Liver (tissue), 9 donors: Measurements from ENCODE around the gene LMBRD1. TPM values are rescaled to one million over a fixed set of nuclear protein-coding genes. Genes with fewer than 3 reads are reported as not detected.

Source experiments
- DNase-seq: peaks from one replicate; pipeline ENCODE4 v3.0.0-alpha.2; 2017; ENCODE audit warnings: low spot score
- H3K27ac ChIP-seq, 2 donors: one replicate each; pipeline ENCODE4 v1.7.0; 2013; ENCODE audit warnings: inconsistent platforms in 2 of 2, low read length in 2 of 2, control low read depth in 1 of 2, low read depth in 1 of 2, mild to moderate bottlenecking in 1 of 2
- H3K27me3 ChIP-seq, 4 donors: one replicate each; pipeline versions ENCODE4 v1.6.1 to v1.7.0; 2013; ENCODE audit warnings: low read length in 3 of 4, inconsistent platforms in 1 of 4, mild to moderate bottlenecking in 1 of 4, moderate library complexity in 1 of 4; ENCODE audit not compliant: control insufficient read depth in 4 of 4, insufficient read depth in 4 of 4
- H3K36me3 ChIP-seq, 4 donors: one replicate each; pipeline versions ENCODE4 v1.6.1 to v1.7.0; 2013; ENCODE audit warnings: low read length in 3 of 4, mild to moderate bottlenecking in 3 of 4, low read depth in 1 of 4, moderate library complexity in 1 of 4; ENCODE audit not compliant: control insufficient read depth in 4 of 4, insufficient read depth in 3 of 4
- H3K4me1 ChIP-seq, 4 donors: one replicate each; pipeline versions ENCODE4 v1.6.1 to v1.7.0; 2013; ENCODE audit warnings: low read length in 3 of 4, mild to moderate bottlenecking in 3 of 4, moderate library complexity in 1 of 4; ENCODE audit not compliant: control insufficient read depth in 4 of 4, insufficient read depth in 4 of 4
- H3K4me3 ChIP-seq, 3 donors: one replicate each; pipeline versions ENCODE4 v1.6.1 to v1.7.0; 2013; ENCODE audit warnings: low read length in 3 of 3, control low read depth in 1 of 3, low read depth in 1 of 3, mild to moderate bottlenecking in 1 of 3
- H3K9ac ChIP-seq, 2 donors: one replicate each; pipeline ENCODE4 v1.7.0; 2013; ENCODE audit warnings: low read length in 2 of 2, mild to moderate bottlenecking in 2 of 2, moderate library complexity in 2 of 2, control low read depth in 1 of 2, low read depth in 1 of 2
- H3K9me3 ChIP-seq, 4 donors: one replicate each; pipeline versions ENCODE4 v1.6.1 to v1.7.0; 2013; ENCODE audit warnings: low read length in 3 of 4; ENCODE audit not compliant: control insufficient read depth in 4 of 4
- EGR1 ChIP-seq, 2 donors: IDR thresholded peaks; 2 replicates each; pipeline ENCODE4 v1.6.1; 2016 to 2018; ENCODE audit warnings: antibody characterized with exemption in 2 of 2, low read depth in 2 of 2
- FOXA1 ChIP-seq: IDR thresholded peaks from 2 replicates; pipeline ENCODE4 v1.6.1; 2016; ENCODE audit warnings: antibody characterized with exemption
- FOXA2 ChIP-seq: IDR thresholded peaks from 2 replicates; pipeline ENCODE4 v1.6.1; 2016; ENCODE audit warnings: antibody characterized with exemption
- GABPA ChIP-seq, 2 donors: IDR thresholded peaks in 1 of 2; conservative IDR thresholded peaks in 1 of 2; 2 replicates each; pipeline ENCODE4 v1.6.1; 2016; ENCODE audit warnings: antibody characterized with exemption in 2 of 2, mild to moderate bottlenecking in 1 of 2, moderate library complexity in 1 of 2
- HNF4A ChIP-seq, 2 donors: conservative IDR thresholded peaks; 2 replicates each; pipeline ENCODE4 v1.6.1; 2016; ENCODE audit warnings: antibody characterized with exemption in 2 of 2, mild to moderate bottlenecking in 2 of 2
- HNF4G ChIP-seq: IDR thresholded peaks from 2 replicates; pipeline ENCODE4 v1.6.1; 2016; ENCODE audit warnings: antibody characterized with exemption
- JUND ChIP-seq, 2 donors: IDR thresholded peaks; 2 replicates each; pipeline ENCODE4 v1.6.1; 2016; ENCODE audit warnings: antibody characterized with exemption in 2 of 2
- NR2F2 ChIP-seq: IDR thresholded peaks from 2 replicates; pipeline ENCODE4 v1.6.1; 2016; ENCODE audit warnings: antibody characterized with exemption
- RAD21 ChIP-seq, 2 donors: IDR thresholded peaks; 2 replicates each; pipeline ENCODE4 v1.6.1; 2016; ENCODE audit warnings: antibody characterized with exemption in 2 of 2, mild to moderate bottlenecking in 2 of 2
- RXRA ChIP-seq, 2 donors: IDR thresholded peaks; 2 replicates each; pipeline ENCODE4 v1.6.1; 2017 to 2018; ENCODE audit warnings: antibody characterized with exemption in 2 of 2, mild to moderate bottlenecking in 1 of 2
- SP1 ChIP-seq: IDR thresholded peaks from 2 replicates; pipeline ENCODE4 v1.6.1; 2018; ENCODE audit warnings: antibody characterized with exemption, mild to moderate bottlenecking
- TAF1 ChIP-seq: conservative IDR thresholded peaks from 2 replicates; pipeline ENCODE4 v1.6.1; 2016; ENCODE audit warnings: antibody characterized with exemption, mild to moderate bottlenecking
- YY1 ChIP-seq: IDR thresholded peaks from 2 replicates; pipeline ENCODE4 v1.6.1; 2016; ENCODE audit warnings: antibody characterized with exemption, mild to moderate bottlenecking
- WGBS: extraction: QIAGEN DNeasy Blood & Tissue Kit; methylation state at CpG from one replicate; pipeline ENCODE4 v1.1.7; 2013; 5-methylcytosine and 5-hydroxymethylcytosine counted together
- polyA plus RNA-seq, 2 donors: library from polyadenylated mRNA; stranded (reverse) in 1 of 2; unstranded in 1 of 2; fragments of 200-250 nt in 1 of 2; fragments of >200 nt in 1 of 2; fragmentation: Nextera tagmentation in 1 of 2; extraction: Ambion mirVana in 1 of 2; gene quantifications; one replicate each; pipeline versions ENCODE4 v1.2.1 to v1.2.3, GENCODE V29; 2013 to 2015
- total RNA-seq, 2 donors: library from RNA; depleted of rRNA; stranded (reverse); fragments of >200 nt; gene quantifications; one replicate each; pipeline ENCODE4 v1.2.3, GENCODE V29; 2014
- TF ChIP-seq, protein P1 (sequence below): fragments of 150-350 bp; IDR thresholded peaks from 2 replicates; pipeline ENCODE4 v1.5.1; 2017; ENCODE audit warnings: improper control_type of control experiment, low read depth, low read length; ENCODE audit not compliant: missing input control
- TF ChIP-seq, protein P2 (sequence below): IDR thresholded peaks from 2 replicates; pipeline ENCODE4 v1.6.1; 2016; ENCODE audit warnings: antibody characterized with exemption
- TF ChIP-seq, protein P3 (sequence below): IDR thresholded peaks from 2 replicates; pipeline ENCODE4 v1.6.1; 2016; ENCODE audit warnings: antibody characterized with exemption
- TF ChIP-seq, protein P4 (sequence below): IDR thresholded peaks from 2 replicates; pipeline ENCODE4 v1.6.1; 2016; ENCODE audit warnings: antibody characterized with exemption, mild to moderate bottlenecking
- donor health status: healthy.
- donor health status: healthy.
- donor health status: healthy.
- donor health status: healthy.
- donor health status: healthy.

LMBRD1 gene
- total and polyA plus RNA-seq, 4 donors, result 33.2 to 54.5 (median 43.3) TPM

DNA sequence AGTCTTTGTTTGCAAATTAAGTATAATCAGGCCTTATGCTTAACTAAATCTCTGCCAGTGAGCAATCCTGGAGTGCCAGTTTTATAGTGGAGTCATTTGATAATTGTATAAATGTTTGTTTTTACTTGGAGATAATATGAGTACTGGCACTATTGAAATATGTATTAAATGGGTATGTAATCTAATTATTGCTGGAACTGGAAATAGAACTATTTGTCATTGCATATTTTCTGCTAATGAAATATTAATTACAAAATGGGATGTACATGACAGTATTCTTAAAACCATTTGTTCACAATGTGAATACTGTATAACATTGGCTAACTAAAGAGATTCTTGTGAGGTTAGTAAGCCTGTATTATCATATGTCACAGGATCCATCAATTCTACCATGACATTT is 20.5 kb upstream of the LMBRD1 start:
- no peak overlapping the region for H3K27ac ChIP-seq
- H3K9me3 ChIP-seq, result no peaks in the 10 kb centered on the region
- H3K27me3 ChIP-seq, result no peaks in the 10 kb centered on the region
- TF ChIP-seq NR2F2 (no peak), FOXA1 (no peak), TAF1 (no peak)
- TF ChIP-seq, protein P1, sequence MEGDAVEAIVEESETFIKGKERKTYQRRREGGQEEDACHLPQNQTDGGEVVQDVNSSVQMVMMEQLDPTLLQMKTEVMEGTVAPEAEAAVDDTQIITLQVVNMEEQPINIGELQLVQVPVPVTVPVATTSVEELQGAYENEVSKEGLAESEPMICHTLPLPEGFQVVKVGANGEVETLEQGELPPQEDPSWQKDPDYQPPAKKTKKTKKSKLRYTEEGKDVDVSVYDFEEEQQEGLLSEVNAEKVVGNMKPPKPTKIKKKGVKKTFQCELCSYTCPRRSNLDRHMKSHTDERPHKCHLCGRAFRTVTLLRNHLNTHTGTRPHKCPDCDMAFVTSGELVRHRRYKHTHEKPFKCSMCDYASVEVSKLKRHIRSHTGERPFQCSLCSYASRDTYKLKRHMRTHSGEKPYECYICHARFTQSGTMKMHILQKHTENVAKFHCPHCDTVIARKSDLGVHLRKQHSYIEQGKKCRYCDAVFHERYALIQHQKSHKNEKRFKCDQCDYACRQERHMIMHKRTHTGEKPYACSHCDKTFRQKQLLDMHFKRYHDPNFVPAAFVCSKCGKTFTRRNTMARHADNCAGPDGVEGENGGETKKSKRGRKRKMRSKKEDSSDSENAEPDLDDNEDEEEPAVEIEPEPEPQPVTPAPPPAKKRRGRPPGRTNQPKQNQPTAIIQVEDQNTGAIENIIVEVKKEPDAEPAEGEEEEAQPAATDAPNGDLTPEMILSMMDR, result no peak
- H3K4me3 ChIP-seq, result no peak overlapping the region
- DNase-seq, result no peak
- H3K36me3 ChIP-seq, result no peaks in the 10 kb centered on the region
- H3K4me1 ChIP-seq, result peaks cover 3 to 12% (median 5%) of the 10 kb centered on the region in 4 donors
- H3K9ac ChIP-seq, result no peak overlapping the region

DNA sequence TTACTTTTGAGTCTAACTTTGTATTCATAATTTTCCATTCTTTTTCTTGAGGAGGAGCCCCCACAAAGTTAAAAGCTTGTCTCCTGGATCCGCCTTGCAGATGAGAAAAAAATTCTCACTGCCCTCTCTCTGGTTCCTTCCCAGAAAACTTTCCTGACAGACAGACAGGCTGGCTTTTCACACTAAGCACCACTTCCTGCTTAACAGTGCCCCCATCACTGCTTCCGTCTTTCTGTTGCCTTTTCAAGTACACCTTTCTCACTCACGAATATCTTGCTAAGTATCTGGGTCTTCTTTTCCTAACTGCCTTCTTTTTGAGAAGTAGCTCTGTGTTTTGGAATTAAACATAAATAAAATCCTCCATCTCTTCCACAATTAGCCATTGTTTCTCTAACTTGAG is 19.8 kb upstream of the LMBRD1 start:
- H3K36me3 ChIP-seq, result no peaks in the 10 kb centered on the region
- DNase-seq, result no peak
- H3K27ac ChIP-seq, result no peak overlapping the region
- peaks cover 3 to 12% (median 5%) of the 10 kb centered on the region in 4 donors for H3K4me1 ChIP-seq
- 76% methylated on average over 3 of the region's 3 CpGs for WGBS
- no peak overlapping the region for H3K9ac ChIP-seq
- H3K4me3 ChIP-seq, result no peak overlapping the region
- TF ChIP-seq RXRA (IDR thresholded peaks at IDR 0.05) (no peak), FOXA2 (no peak), EGR1 (IDR thresholded peaks at IDR 0.05; ENCODE audit: low read depth in 2 of 2) (no peak), NR2F2 (no peak), YY1 (no peak), JUND (IDR thresholded peaks at IDR 0.05) (no peak), GABPA (IDR thresholded peaks at IDR 0.05 in 1 of 2, conservative IDR thresholded peaks at IDR 0.05 in 1 of 2) (no peak), HNF4G (no peak), FOXA1 (no peak)
- TF ChIP-seq, protein P2, sequence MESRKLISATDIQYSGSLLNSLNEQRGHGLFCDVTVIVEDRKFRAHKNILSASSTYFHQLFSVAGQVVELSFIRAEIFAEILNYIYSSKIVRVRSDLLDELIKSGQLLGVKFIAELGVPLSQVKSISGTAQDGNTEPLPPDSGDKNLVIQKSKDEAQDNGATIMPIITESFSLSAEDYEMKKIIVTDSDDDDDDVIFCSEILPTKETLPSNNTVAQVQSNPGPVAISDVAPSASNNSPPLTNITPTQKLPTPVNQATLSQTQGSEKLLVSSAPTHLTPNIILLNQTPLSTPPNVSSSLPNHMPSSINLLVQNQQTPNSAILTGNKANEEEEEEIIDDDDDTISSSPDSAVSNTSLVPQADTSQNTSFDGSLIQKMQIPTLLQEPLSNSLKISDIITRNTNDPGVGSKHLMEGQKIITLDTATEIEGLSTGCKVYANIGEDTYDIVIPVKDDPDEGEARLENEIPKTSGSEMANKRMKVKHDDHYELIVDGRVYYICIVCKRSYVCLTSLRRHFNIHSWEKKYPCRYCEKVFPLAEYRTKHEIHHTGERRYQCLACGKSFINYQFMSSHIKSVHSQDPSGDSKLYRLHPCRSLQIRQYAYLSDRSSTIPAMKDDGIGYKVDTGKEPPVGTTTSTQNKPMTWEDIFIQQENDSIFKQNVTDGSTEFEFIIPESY, result no peak
- TF ChIP-seq, protein P3, sequence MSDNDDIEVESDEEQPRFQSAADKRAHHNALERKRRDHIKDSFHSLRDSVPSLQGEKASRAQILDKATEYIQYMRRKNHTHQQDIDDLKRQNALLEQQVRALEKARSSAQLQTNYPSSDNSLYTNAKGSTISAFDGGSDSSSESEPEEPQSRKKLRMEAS, result no peak
- H3K27me3 ChIP-seq, result no peaks in the 10 kb centered on the region
- no peaks in the 10 kb centered on the region for H3K9me3 ChIP-seq

DNA sequence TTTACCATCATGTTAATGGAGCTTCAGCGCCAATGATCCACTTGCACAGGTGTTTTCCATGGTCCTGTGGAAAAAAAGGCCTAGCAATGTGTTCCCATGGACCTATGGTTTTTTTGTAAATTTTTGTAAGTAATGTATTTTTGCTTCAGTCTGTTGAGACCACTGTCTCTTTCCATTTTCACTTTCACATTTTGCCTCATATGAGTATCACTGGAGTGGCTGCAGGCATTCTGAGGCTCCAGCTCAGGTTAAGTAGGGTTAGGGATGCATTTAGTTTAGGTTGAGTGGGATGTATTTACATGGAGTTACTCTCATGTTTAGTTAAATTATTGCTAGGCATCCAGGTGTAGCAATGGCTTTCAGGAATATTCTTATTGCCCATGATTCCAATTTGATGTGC is 19.2 kb upstream of the LMBRD1 start:
- Histone ChIP-seq H3K27ac (no peak overlapping the region), H3K9me3 (no peaks in the 10 kb centered on the region), H3K4me3 (no peak overlapping the region), H3K4me1 (peaks cover 3 to 12% (median 5%) of the 10 kb centered on the region in 4 donors), H3K27me3 (no peaks in the 10 kb centered on the region), H3K9ac (peak overlapping the region in 1 of 2 donors; percentile 36), H3K36me3 (no peaks in the 10 kb centered on the region)
- no peak for DNase-seq
- WGBS, result 98% methylated on average over 1 of the region's 1 CpG
- TF ChIP-seq RAD21 (IDR thresholded peaks at IDR 0.05) (no peak), HNF4A (conservative IDR thresholded peaks at IDR 0.05) (no peak), EGR1 (IDR thresholded peaks at IDR 0.05; ENCODE audit: low read depth in 2 of 2) (no peak), YY1 (no peak), SP1 (no peak), HNF4G (no peak)
- TF ChIP-seq, protein P4, sequence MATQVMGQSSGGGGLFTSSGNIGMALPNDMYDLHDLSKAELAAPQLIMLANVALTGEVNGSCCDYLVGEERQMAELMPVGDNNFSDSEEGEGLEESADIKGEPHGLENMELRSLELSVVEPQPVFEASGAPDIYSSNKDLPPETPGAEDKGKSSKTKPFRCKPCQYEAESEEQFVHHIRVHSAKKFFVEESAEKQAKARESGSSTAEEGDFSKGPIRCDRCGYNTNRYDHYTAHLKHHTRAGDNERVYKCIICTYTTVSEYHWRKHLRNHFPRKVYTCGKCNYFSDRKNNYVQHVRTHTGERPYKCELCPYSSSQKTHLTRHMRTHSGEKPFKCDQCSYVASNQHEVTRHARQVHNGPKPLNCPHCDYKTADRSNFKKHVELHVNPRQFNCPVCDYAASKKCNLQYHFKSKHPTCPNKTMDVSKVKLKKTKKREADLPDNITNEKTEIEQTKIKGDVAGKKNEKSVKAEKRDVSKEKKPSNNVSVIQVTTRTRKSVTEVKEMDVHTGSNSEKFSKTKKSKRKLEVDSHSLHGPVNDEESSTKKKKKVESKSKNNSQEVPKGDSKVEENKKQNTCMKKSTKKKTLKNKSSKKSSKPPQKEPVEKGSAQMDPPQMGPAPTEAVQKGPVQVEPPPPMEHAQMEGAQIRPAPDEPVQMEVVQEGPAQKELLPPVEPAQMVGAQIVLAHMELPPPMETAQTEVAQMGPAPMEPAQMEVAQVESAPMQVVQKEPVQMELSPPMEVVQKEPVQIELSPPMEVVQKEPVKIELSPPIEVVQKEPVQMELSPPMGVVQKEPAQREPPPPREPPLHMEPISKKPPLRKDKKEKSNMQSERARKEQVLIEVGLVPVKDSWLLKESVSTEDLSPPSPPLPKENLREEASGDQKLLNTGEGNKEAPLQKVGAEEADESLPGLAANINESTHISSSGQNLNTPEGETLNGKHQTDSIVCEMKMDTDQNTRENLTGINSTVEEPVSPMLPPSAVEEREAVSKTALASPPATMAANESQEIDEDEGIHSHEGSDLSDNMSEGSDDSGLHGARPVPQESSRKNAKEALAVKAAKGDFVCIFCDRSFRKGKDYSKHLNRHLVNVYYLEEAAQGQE, result no peak
